Osteoblast (primary cell): ENCODE data around the gene SFMBT2. TPM values are rescaled to one million over a fixed set of nuclear protein-coding genes. Genes with fewer than 3 reads are reported as not detected.

ENCODE experiments used
- DNase-seq: peaks from one replicate; pipeline ENCODE4 v3.0.0; 2011; ENCODE audit warnings: low spot score, mixed read lengths; ENCODE audit not compliant: insufficient read length; ENCODE audit errors: missing footprints
- H2AFZ ChIP-seq: 2 replicates; pipeline ENCODE4 v1.6.0; 2011; ENCODE audit warnings: mild to moderate bottlenecking, low read length
- H3K27ac ChIP-seq: 2 replicates; pipeline ENCODE4 v1.5.1; 2011; ENCODE audit warnings: mild to moderate bottlenecking, low read depth, low read length, moderate library complexity
- H3K27me3 ChIP-seq: 2 replicates; pipeline ENCODE4 v1.6.0; 2012; ENCODE audit warnings: mild to moderate bottlenecking, control low read depth, inconsistent platforms, low read length, moderate library complexity; ENCODE audit not compliant: insufficient read depth
- H3K36me3 ChIP-seq: 2 replicates; pipeline ENCODE4 v1.5.1; 2011; ENCODE audit warnings: mild to moderate bottlenecking, low read length, control low read depth, moderate library complexity; ENCODE audit not compliant: insufficient read depth
- H3K4me1 ChIP-seq: 2 replicates; pipeline ENCODE4 v1.5.1; 2011; ENCODE audit warnings: mild to moderate bottlenecking, low read length, control low read depth, moderate library complexity; ENCODE audit not compliant: insufficient read depth
- H3K4me2 ChIP-seq: 2 replicates; pipeline ENCODE4 v1.6.0; 2011; ENCODE audit warnings: mild to moderate bottlenecking, low read length; ENCODE audit not compliant: insufficient read depth
- H3K4me3 ChIP-seq: fragments of 200-600 bp; sonication (generic); 3 replicates; pipeline ENCODE4 v1.5.1; 2012; ENCODE audit warnings: mild to moderate bottlenecking, low read length, inconsistent platforms; ENCODE audit not compliant: insufficient read depth
- H3K79me2 ChIP-seq: 2 replicates; pipeline ENCODE4 v1.6.0; 2012; ENCODE audit warnings: mild to moderate bottlenecking, low read length, control low read depth, inconsistent platforms; ENCODE audit not compliant: insufficient read depth
- H3K9me3 ChIP-seq: 2 replicates; pipeline ENCODE4 v1.5.1; 2011; ENCODE audit warnings: low read depth, low read length, control low read depth
- H4K20me1 ChIP-seq: 2 replicates; pipeline ENCODE4 v1.6.0; 2012; ENCODE audit warnings: mild to moderate bottlenecking, low read length, control low read depth; ENCODE audit not compliant: insufficient read depth
- CTCF ChIP-seq: IDR thresholded peaks from 2 replicates; pipeline ENCODE4 v1.5.1; 2011; ENCODE audit warnings: mild to moderate bottlenecking, low read depth, low read length, moderate library complexity; ENCODE audit errors: extremely low read depth
- total RNA-seq: library from RNA; depleted of rRNA; stranded (reverse); fragments of >200 nt; gene quantifications from 2 replicates; pipeline ENCODE4 v1.2.3, GENCODE V29; 2012

SFMBT2 gene
- total RNA-seq, 1 donor = under 0.01 TPM

GRCh38 chr10:7435674-7436073 lies 24.8 kb upstream of the SFMBT2 start:
- no peak for TF ChIP-seq CTCF
- no peak overlapping the region for H3K27ac ChIP-seq
- H3K4me2 ChIP-seq = no peak overlapping the region
- H3K4me1 ChIP-seq = no peaks in the 10 kb centered on the region
- no peak for DNase-seq
- H4K20me1 ChIP-seq = no peaks in the 10 kb centered on the region
- no peak overlapping the region for H3K4me3 ChIP-seq
- H3K27me3 ChIP-seq = no peaks in the 10 kb centered on the region
- H3K36me3 ChIP-seq = no peaks in the 10 kb centered on the region
- H3K79me2 ChIP-seq = no peaks in the 10 kb centered on the region
- no peaks in the 10 kb centered on the region for H3K9me3 ChIP-seq
- no peak overlapping the region for H2AFZ ChIP-seq

- no peaks in the 10 kb centered on the region for H4K20me1 ChIP-seq
- H3K36me3 ChIP-seq = no peaks in the 10 kb centered on the region
- TF ChIP-seq CTCF = no peak
- H3K4me1 ChIP-seq = no peaks in the 10 kb centered on the region
- no peaks in the 10 kb centered on the region for H3K79me2 ChIP-seq
- no peak overlapping the region for H3K4me3 ChIP-seq
- no peaks in the 10 kb centered on the region for H3K9me3 ChIP-seq
- DNase-seq = no peak
- no peak overlapping the region for H3K27ac ChIP-seq
- H2AFZ ChIP-seq = no peak overlapping the region
- no peaks in the 10 kb centered on the region for H3K27me3 ChIP-seq
- H3K4me2 ChIP-seq = no peak overlapping the region
Measured at GRCh38 chr10:7434378-7434777, 23.5 kb upstream of the SFMBT2 start.

- Histone ChIP-seq H3K36me3 (no peaks in the 10 kb centered on the region), H3K4me1 (no peaks in the 10 kb centered on the region), H3K27me3 (no peaks in the 10 kb centered on the region), H4K20me1 (no peaks in the 10 kb centered on the region), H2AFZ (no peak overlapping the region), H3K4me3 (no peak overlapping the region), H3K79me2 (no peaks in the 10 kb centered on the region), H3K27ac (no peak overlapping the region), H3K4me2 (no peak overlapping the region), H3K9me3 (no peaks in the 10 kb centered on the region)
- TF ChIP-seq CTCF = no peak
- no peak for DNase-seq
Measured at GRCh38 chr10:7433861-7434260, 23.0 kb upstream of the SFMBT2 start.

- no peak overlapping the region for H3K4me3 ChIP-seq
- H3K9me3 ChIP-seq = no peaks in the 10 kb centered on the region
- H4K20me1 ChIP-seq = no peaks in the 10 kb centered on the region
- no peaks in the 10 kb centered on the region for H3K36me3 ChIP-seq
- H3K27ac ChIP-seq = no peak overlapping the region
- H3K79me2 ChIP-seq = no peaks in the 10 kb centered on the region
- TF ChIP-seq CTCF = no peak
- peak; percentile 50 for DNase-seq
- no peak overlapping the region for H2AFZ ChIP-seq
- H3K27me3 ChIP-seq = no peaks in the 10 kb centered on the region
- H3K4me2 ChIP-seq = no peak overlapping the region
- H3K4me1 ChIP-seq = no peaks in the 10 kb centered on the region
Measured at GRCh38 chr10:7432884-7433726, 22.3 kb upstream of the SFMBT2 start.
